GM06990 (cell line): Measurements from ENCODE around the gene REXO4.

Experiments
- DNase-seq: peaks from one replicate; pipeline ENCODE4 v3.0.0-alpha.2; 2011; ENCODE audit not compliant: insufficient read length; ENCODE audit errors: extremely low read depth
- H3K27me3 ChIP-seq: replicated peaks from 2 replicates; pipeline ENCODE4 v1.6.0; 2011; ENCODE audit warnings: low read length; ENCODE audit not compliant: control insufficient read depth, insufficient read depth
- H3K36me3 ChIP-seq: 2 replicates; pipeline ENCODE4 v1.5.1; 2011; ENCODE audit warnings: low read length; ENCODE audit not compliant: control insufficient read depth, insufficient read depth
- H3K4me3 ChIP-seq: replicated peaks from 2 replicates; pipeline ENCODE4 v1.5.1; 2011; ENCODE audit warnings: low read depth, mild to moderate bottlenecking, control low read depth, low read length
- CTCF ChIP-seq: IDR thresholded peaks from 2 replicates; pipeline ENCODE4 v1.5.1; 2011; ENCODE audit warnings: low read length, control low read depth, mild to moderate bottlenecking, inconsistent platforms; ENCODE audit not compliant: insufficient read depth, poor library complexity, severe bottlenecking

REXO4 gene

GRCh38 chr9:133445293-133445969 is 27.6 kb upstream of the REXO4 start:
- TF ChIP-seq CTCF: no peak
- no peak for DNase-seq
- no peak overlapping the region for H3K4me3 ChIP-seq

GRCh38 chr9:133443982-133444381 is 26.2 kb upstream of the REXO4 start:
- TF ChIP-seq CTCF: no peak
- Histone ChIP-seq H3K36me3 (no peaks in the 10 kb centered on the region), H3K4me3 (no peak overlapping the region), H3K27me3 (no peaks in the 10 kb centered on the region; the same call in none of the 2 replicates)
- no peak for DNase-seq

More at GRCh38 chr9:133445293-133445969, 27.6 kb upstream of the REXO4 start:
- Histone ChIP-seq H3K27me3 (no peaks in the 10 kb centered on the region; the same call in none of the 2 replicates), H3K36me3 (no peaks in the 10 kb centered on the region)

GRCh38 chr9:133443248-133443647 is 25.4 kb upstream of the REXO4 start:
- H3K27me3 ChIP-seq: no peaks in the 10 kb centered on the region; the same call in none of the 2 replicates
- TF ChIP-seq CTCF: no peak
- no peak for DNase-seq
- no peaks in the 10 kb centered on the region for H3K36me3 ChIP-seq
- H3K4me3 ChIP-seq: no peak overlapping the region

- H3K4me3 ChIP-seq: no peak overlapping the region
- no peak for TF ChIP-seq CTCF
Observed at GRCh38 chr9:133441571-133441970, 23.8 kb upstream of the REXO4 start.

GRCh38 chr9:133440874-133441273 is 23.1 kb upstream of the REXO4 start:
- Histone ChIP-seq H3K27me3 (no peaks in the 10 kb centered on the region; the same call in none of the 2 replicates), H3K36me3 (no peaks in the 10 kb centered on the region), H3K4me3 (no peak overlapping the region)
- TF ChIP-seq CTCF: no peak
- DNase-seq: no peak

More at GRCh38 chr9:133441571-133441970, 23.8 kb upstream of the REXO4 start:
- no peaks in the 10 kb centered on the region; the same call in none of the 2 replicates for H3K27me3 ChIP-seq
- DNase-seq: no peak
- H3K36me3 ChIP-seq: no peaks in the 10 kb centered on the region
